A673 (cell line): ENCODE results near the gene CEMIP2. TPM values are rescaled to one million over a fixed set of nuclear protein-coding genes. Genes with fewer than 3 reads are reported as not detected.
"Not testable (repeated sequence)": the region's sequence is repeated elsewhere in the genome, so short reads cannot be mapped to it uniquely, and the experiment has no call there.

Experiments
- BruUV-seq: library from RNA; stranded (reverse); fragments of 400-500 nt; replicated peaks from 2 replicates; lab custom pipeline; 2021; lab: Mats Ljungman, UMichigan
- CTCF ChIA-PET: fragments of 300-600 bp; sonication (Branson Sonifier 250); formaldehyde crosslinking; loops from one replicate; lab custom pipeline; 2022; ENCODE audit warnings: antibody characterized with exemption; lab: Charles Lee
- POLR2A ChIA-PET: fragments of 300-600 bp; sonication (Branson Sonifier 250); formaldehyde crosslinking; loops from one replicate; lab custom pipeline; 2022; ENCODE audit warnings: antibody characterized with exemption; ENCODE audit not compliant: low non-redundant PET; lab: Charles Lee
- DNase-seq: peaks from one replicate; pipeline ENCODE4 v3.0.0-alpha.2; 2015; ENCODE audit warnings: low spot score
- H3K27ac ChIP-seq: fragments of 200-600 bp; sonication (generic); 2 replicates; pipeline ENCODE4 v1.5.1; 2016; ENCODE audit warnings: mixed run types, low read depth, mild to moderate bottlenecking, mixed read lengths, antibody characterized with exemption, low read length; ENCODE audit not compliant: poor library complexity, severe bottlenecking
- H3K27me3 ChIP-seq: fragments of 200-600 bp; sonication (generic); replicated peaks from 2 replicates; pipeline ENCODE4 v1.6.1; 2017; ENCODE audit warnings: mixed run types, low read depth, mild to moderate bottlenecking, mixed read lengths, antibody characterized with exemption, low read length; ENCODE audit not compliant: insufficient read depth, poor library complexity
- H3K36me3 ChIP-seq: fragments of 200-600 bp; sonication (generic); 2 replicates; pipeline ENCODE4 v1.6.1; 2016; ENCODE audit warnings: mixed run types, mild to moderate bottlenecking, mixed read lengths, antibody characterized with exemption, low read length; ENCODE audit not compliant: insufficient read depth, poor library complexity, severe bottlenecking
- H3K4me1 ChIP-seq: fragments of 200-600 bp; sonication (generic); 2 replicates; pipeline ENCODE4 v1.6.1; 2017; ENCODE audit warnings: mixed run types, mild to moderate bottlenecking, mixed read lengths, antibody characterized with exemption, low read length; ENCODE audit not compliant: insufficient read depth, poor library complexity, severe bottlenecking
- H3K4me3 ChIP-seq: fragments of 200-600 bp; sonication (generic); 2 replicates; pipeline ENCODE4 v1.5.1; 2016; ENCODE audit warnings: low read depth, mixed run types, mild to moderate bottlenecking, mixed read lengths, low read length; ENCODE audit not compliant: poor library complexity, severe bottlenecking
- H3K9me3 ChIP-seq: fragments of 200-600 bp; sonication (generic); 2 replicates; pipeline ENCODE4 v1.6.1; 2016; ENCODE audit warnings: mixed run types, low read depth, mild to moderate bottlenecking, mixed read lengths, antibody characterized with exemption, low read length; ENCODE audit not compliant: poor library complexity, severe bottlenecking
- CTCF ChIP-seq: fragments of 300-800, 200-600 bp; sonication (generic); conservative IDR thresholded peaks from 2 replicates; pipeline ENCODE4 v1.5.1; 2017; ENCODE audit warnings: low read depth, mild to moderate bottlenecking, antibody characterized with exemption, low read length, moderate library complexity, mixed read lengths
- EZH2 ChIP-seq: fragments of 200-600 bp; sonication (generic); IDR thresholded peaks from 2 replicates; pipeline ENCODE4 v1.6.1; 2017; ENCODE audit warnings: borderline replicate concordance, low read depth, mild to moderate bottlenecking, mixed read lengths, antibody characterized with exemption, low read length; ENCODE audit not compliant: poor library complexity, severe bottlenecking
- intact Hi-C: fragments of 100-400 bp; cut with micrococcal nuclease; formaldehyde crosslinking; loops from one replicate; pipeline ENCODE4 v1.10.0; 2022; ENCODE audit not compliant: unreplicated experiment
- total RNA-seq: library from RNA; stranded (reverse); gene quantifications from 2 replicates; pipeline ENCODE4 v1.2.3, GENCODE V29; 2021

The CEMIP2 gene
- total RNA-seq, 1 experiment from 2014 or later, result 32.9 TPM

- Histone ChIP-seq H3K27me3 (no peaks in the 10 kb centered on the region), H3K4me1 (no peaks in the 10 kb centered on the region), H3K9me3 (no peaks in the 10 kb centered on the region), H3K36me3 (no peaks in the 10 kb centered on the region), H3K27ac (no peak overlapping the region), H3K4me3 (no peak overlapping the region)
- ChIA-PET CTCF (interaction anchor here (0.6 to 0.7 kb wide), 2 partner anchors 46 to 218 kb away, joined by 3 to 4 read pairs; no protein-coding TSS in a partner anchor), POLR2A (no interaction called here)
- no peak for TF ChIP-seq EZH2
- TF ChIP-seq CTCF, result peak; percentile 95
- DNase-seq, result peak; percentile 84
- no TSS peak for BruUV-seq
- intact Hi-C loops, result loop anchor here (1.0 to 2.0 kb wide), 3 partner anchors 202 to 466 kb away; no protein-coding TSS in a partner anchor
Observed at GRCh38 chr9:71806901-71807307, 38.6 kb upstream of the CEMIP2 start.

GRCh38 chr9:71805096-71805495 is 36.8 kb upstream of the CEMIP2 start:
- POLR2A ChIA-PET, BruUV-seq: not testable (repeated sequence)
- CTCF ChIA-PET, result interaction anchor here (0.6 to 0.8 kb wide), 2 partner anchors 220 to 234 kb away, joined by 3 read pairs; no protein-coding TSS in a partner anchor

GRCh38 chr9:71801826-71802225 is 33.5 kb upstream of the CEMIP2 start:
- POLR2A ChIA-PET, result no interaction called here
- no TSS peak for BruUV-seq
- no peaks in the 10 kb centered on the region for H3K27me3 ChIP-seq
- intact Hi-C loops, result no loop called here
- no peaks in the 10 kb centered on the region for H3K9me3 ChIP-seq
- H3K4me1 ChIP-seq, result no peaks in the 10 kb centered on the region
- DNase-seq, result no peak
- no peaks in the 10 kb centered on the region for H3K36me3 ChIP-seq
- TF ChIP-seq EZH2 (no peak), CTCF (no peak)
- H3K4me3 ChIP-seq, result no peak overlapping the region
- H3K27ac ChIP-seq, result no peak overlapping the region
- CTCF ChIA-PET, result no interaction called here

More at GRCh38 chr9:71805096-71805495, 36.8 kb upstream of the CEMIP2 start:
- H3K27ac ChIP-seq, H3K9me3 ChIP-seq, H3K4me1 ChIP-seq, H3K4me3 ChIP-seq, H3K27me3 ChIP-seq, DNase-seq, H3K36me3 ChIP-seq, intact Hi-C loops: not testable (repeated sequence)

- ChIA-PET POLR2A (no interaction called here), CTCF (no interaction called here)
- no peaks in the 10 kb centered on the region for H3K4me1 ChIP-seq
- TF ChIP-seq CTCF (no peak), EZH2 (no peak)
- intact Hi-C loops, result no loop called here
- no TSS peak for BruUV-seq
- no peak for DNase-seq
- H3K36me3 ChIP-seq, result no peaks in the 10 kb centered on the region
- H3K9me3 ChIP-seq, result no peaks in the 10 kb centered on the region
- H3K27ac ChIP-seq, result no peak overlapping the region
- no peaks in the 10 kb centered on the region for H3K27me3 ChIP-seq
- H3K4me3 ChIP-seq, result no peak overlapping the region
Observed at GRCh38 chr9:71797266-71797665, 29.0 kb upstream of the CEMIP2 start.
